Calu3 (cell line): Measurements from ENCODE around the gene C19orf25. TPM values are rescaled to one million over a fixed set of nuclear protein-coding genes. Genes with fewer than 3 reads are reported as not detected.

ENCODE experiments used
- BruUV-seq: library from RNA; stranded (reverse); fragments of 400-500 nt; replicated peaks from 2 replicates; lab custom pipeline; 2021; lab: Mats Ljungman, UMichigan
- CTCF ChIA-PET: fragments of 300-600 bp; sonication (Branson Sonifier 250); formaldehyde crosslinking; loops from one replicate; lab custom pipeline; 2022; ENCODE audit warnings: antibody characterized with exemption; lab: Charles Lee
- DNase-seq: peaks from one replicate; pipeline ENCODE4 v3.0.0; 2022
- H3K27ac Mint-ChIP-seq: one replicate; pipeline ENCODE4 v1.8.0; 2022; ENCODE audit warnings: mixed read lengths; ENCODE audit not compliant: unreplicated experiment
- H3K27me3 Mint-ChIP-seq: one replicate; pipeline ENCODE4 v1.8.0; 2022; ENCODE audit warnings: mixed read lengths; ENCODE audit not compliant: unreplicated experiment
- H3K36me3 Mint-ChIP-seq: one replicate; pipeline ENCODE4 v1.8.0; 2022; ENCODE audit warnings: mild to moderate bottlenecking, moderate library complexity, mixed read lengths; ENCODE audit not compliant: insufficient read depth, unreplicated experiment
- H3K4me1 Mint-ChIP-seq: one replicate; pipeline ENCODE4 v1.8.0; 2022; ENCODE audit warnings: mild to moderate bottlenecking, low read depth, mixed read lengths; ENCODE audit not compliant: unreplicated experiment
- H3K4me3 Mint-ChIP-seq: one replicate; pipeline ENCODE4 v1.8.0; 2022; ENCODE audit warnings: mild to moderate bottlenecking, low read depth, moderate library complexity, mixed read lengths; ENCODE audit not compliant: unreplicated experiment
- H3K9me3 Mint-ChIP-seq: one replicate; pipeline ENCODE4 v1.8.0; 2022; ENCODE audit warnings: low read depth, mixed read lengths; ENCODE audit not compliant: unreplicated experiment
- CTCF ChIP-seq: fragments of 200-600 bp; IDR thresholded peaks from one replicate; pipeline ENCODE4 v1.8.0; 2022; ENCODE audit warnings: antibody characterized with exemption; ENCODE audit not compliant: unreplicated experiment
- intact Hi-C: fragments of 100-400 bp; cut with micrococcal nuclease; formaldehyde crosslinking; loops from one replicate; pipeline ENCODE4 v1.10.0; 2022; ENCODE audit not compliant: unreplicated experiment
- total RNA-seq: library from RNA; stranded (reverse); gene quantifications from 2 replicates; pipeline ENCODE4 v1.2.3, GENCODE V29; 2022

C19orf25 gene
- total RNA-seq, 1 experiment from 2014 or later, result 33.7 TPM

- TF ChIP-seq CTCF, result no peak
- Mint-ChIP-seq H3K36me3 (peaks cover 19% of the 10 kb centered on the region), H3K4me3 (no peak overlapping the region), H3K9me3 (no peaks in the 10 kb centered on the region), H3K27ac (no peak overlapping the region), H3K4me1 (no peaks in the 10 kb centered on the region), H3K27me3 (no peaks in the 10 kb centered on the region)
- intact Hi-C loops, result no loop called here
- BruUV-seq, result no TSS peak
- CTCF ChIA-PET, result no interaction called here
- no peak for DNase-seq
Measured at GRCh38 chr19:1472231-1473084, 6.6 kb downstream of the C19orf25 start.

GRCh38 chr19:1471515-1472160 lies 7.4 kb downstream of the C19orf25 start:
- DNase-seq, result no peak
- TF ChIP-seq CTCF, result no peak
- no peak overlapping the region for H3K27ac Mint-ChIP-seq
- intact Hi-C loops, result no loop called here
- peaks cover 13% of the 10 kb centered on the region for H3K36me3 Mint-ChIP-seq
- no peaks in the 10 kb centered on the region for H3K27me3 Mint-ChIP-seq
- BruUV-seq, result no TSS peak
- no peaks in the 10 kb centered on the region for H3K4me1 Mint-ChIP-seq
- no peaks in the 10 kb centered on the region for H3K9me3 Mint-ChIP-seq
- no peak overlapping the region for H3K4me3 Mint-ChIP-seq
- CTCF ChIA-PET, result no interaction called here

- Mint-ChIP-seq H3K4me3 (peak overlapping the region; percentile 68), H3K36me3 (peaks cover 13% of the 10 kb centered on the region), H3K4me1 (no peaks in the 10 kb centered on the region), H3K27me3 (no peaks in the 10 kb centered on the region), H3K9me3 (no peaks in the 10 kb centered on the region), H3K27ac (no peak overlapping the region)
- no peak for DNase-seq
- no TSS peak for BruUV-seq
- CTCF ChIA-PET, result no interaction called here
- intact Hi-C loops, result no loop called here
- TF ChIP-seq CTCF, result no peak
Measured at GRCh38 chr19:1471010-1471514, 8.0 kb downstream of the C19orf25 start.

GRCh38 chr19:1470305-1471009 lies 8.6 kb downstream of the C19orf25 start:
- Mint-ChIP-seq H3K9me3 (no peaks in the 10 kb centered on the region), H3K27me3 (no peaks in the 10 kb centered on the region), H3K4me3 (peak overlapping the region; percentile 68), H3K4me1 (no peaks in the 10 kb centered on the region), H3K36me3 (peaks cover 13% of the 10 kb centered on the region), H3K27ac (no peak overlapping the region)
- no TSS peak for BruUV-seq
- peak; percentile 59 for DNase-seq
- intact Hi-C loops, result no loop called here
- no peak for TF ChIP-seq CTCF
- CTCF ChIA-PET, result interaction anchor here (0.5 kb wide), 1 partner anchor 16 kb away, joined by 3 read pairs; no protein-coding TSS in a partner anchor
